HG03558 (cell line): ENCODE results near the gene SNRPN.
A peak's percentile ranks its signal among the peaks of the same experiment; 100 is the strongest.
"Not testable (repeated sequence)": the region's sequence is repeated elsewhere in the genome, so short reads cannot be mapped to it uniquely, and the experiment has no call there.

Source experiments
- ATAC-seq: cut with Tn5 transposase; IDR thresholded peaks from one replicate; pipeline ENCODE4 v1.9.1; 2021; ENCODE audit warnings: moderate number of reproducible peaks; ENCODE audit not compliant: unreplicated experiment; ENCODE audit errors: extremely low read depth

Gene SNRPN

DNA sequence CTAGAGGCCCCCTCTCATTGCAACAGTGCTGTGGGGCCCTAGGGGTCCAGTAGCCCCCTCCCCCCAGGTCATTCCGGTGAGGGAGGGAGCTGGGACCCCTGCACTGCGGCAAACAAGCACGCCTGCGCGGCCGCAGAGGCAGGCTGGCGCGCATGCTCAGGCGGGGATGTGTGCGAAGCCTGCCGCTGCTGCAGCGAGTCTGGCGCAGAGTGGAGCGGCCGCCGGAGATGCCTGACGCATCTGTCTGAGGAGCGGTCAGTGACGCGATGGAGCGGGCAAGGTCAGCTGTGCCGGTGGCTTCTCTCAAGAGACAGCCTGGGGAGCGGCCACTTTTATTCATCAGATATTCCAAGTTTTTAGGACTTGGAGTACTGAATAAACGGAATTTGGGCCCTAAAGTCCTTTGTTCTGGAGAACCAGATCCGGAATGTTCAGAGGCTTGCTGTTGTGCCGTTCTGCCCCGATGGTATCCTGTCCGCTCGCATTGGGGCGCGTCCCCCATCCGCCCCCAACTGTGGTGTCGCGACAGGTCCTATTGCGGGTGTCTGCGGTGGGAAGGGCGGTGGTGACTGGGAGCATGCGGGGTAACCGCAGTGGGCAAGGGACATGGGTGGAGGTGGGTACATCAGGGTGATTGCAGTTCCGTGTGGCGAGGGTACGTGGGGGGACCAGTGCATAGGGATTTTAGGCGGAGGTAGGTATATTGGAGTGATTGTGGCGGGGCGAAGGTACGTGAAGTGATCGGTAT, at the start of gene SNRPN, which contains the start of gene SNURF:
SNRPN (plus strand) TSS at position 205 of the 748 bp plus-strand sequence. CDS start 19,467 bp downstream, outside the sequence.
SNURF (plus strand) TSS at position 205 of the 748 bp plus-strand sequence; CDS start at position 267, 62 bp downstream.
- ATAC-seq = peak; percentile 44

DNA sequence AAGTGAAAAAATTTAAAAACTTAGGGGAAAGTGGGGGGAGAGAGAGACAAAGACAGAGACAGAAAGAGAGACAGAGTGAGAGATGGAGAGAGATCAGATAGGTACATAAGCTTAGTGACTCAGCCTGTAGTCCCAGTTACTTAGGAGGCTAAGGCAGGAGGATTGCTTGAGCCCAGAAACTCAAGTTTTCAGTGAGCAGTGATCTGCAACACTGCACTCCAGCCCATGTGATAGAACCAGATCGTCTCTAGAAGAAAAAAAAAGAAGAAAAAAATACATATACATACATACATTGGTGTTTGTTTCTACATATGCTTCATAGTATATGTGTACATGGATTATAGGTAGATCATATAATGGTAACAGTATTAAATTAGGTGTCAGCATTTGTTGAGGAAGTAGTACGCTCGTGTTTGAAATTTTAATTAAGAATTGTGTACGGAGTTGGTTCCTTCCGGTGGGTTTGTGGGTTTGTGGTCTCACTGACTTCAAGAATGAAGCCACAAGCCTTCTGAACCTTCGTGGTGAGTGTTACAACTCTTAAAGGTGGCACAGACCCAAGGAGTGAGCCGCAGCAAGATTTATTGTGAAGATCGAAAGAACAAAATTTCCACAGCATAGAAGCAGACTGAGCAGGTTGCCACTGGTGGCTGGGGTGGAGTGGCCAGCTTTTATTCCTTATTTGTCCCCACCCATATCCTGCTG, 38.3 kb upstream of the SNRPN start:
- ATAC-seq = no peak

DNA sequence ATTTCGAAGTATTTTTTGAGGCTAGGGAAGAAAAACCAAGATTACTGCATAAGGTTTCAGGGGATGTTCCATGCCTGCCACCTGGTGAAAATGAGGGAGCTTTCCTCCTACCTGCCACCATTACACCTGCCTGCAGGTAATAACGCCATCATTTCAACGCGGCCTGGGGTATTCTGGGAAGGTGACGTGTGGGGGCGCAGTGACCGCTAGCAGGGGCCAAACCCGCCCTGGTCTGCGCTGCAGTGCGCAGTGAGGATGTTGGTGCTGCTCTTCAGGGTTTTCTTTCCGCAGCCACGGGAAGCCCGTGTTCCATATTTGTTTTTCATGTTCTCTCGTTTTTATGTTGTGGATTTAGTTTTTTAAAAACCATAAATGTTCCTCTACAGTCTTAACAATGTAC, 37.4 kb upstream of the SNRPN start:
- no peak for ATAC-seq

DNA sequence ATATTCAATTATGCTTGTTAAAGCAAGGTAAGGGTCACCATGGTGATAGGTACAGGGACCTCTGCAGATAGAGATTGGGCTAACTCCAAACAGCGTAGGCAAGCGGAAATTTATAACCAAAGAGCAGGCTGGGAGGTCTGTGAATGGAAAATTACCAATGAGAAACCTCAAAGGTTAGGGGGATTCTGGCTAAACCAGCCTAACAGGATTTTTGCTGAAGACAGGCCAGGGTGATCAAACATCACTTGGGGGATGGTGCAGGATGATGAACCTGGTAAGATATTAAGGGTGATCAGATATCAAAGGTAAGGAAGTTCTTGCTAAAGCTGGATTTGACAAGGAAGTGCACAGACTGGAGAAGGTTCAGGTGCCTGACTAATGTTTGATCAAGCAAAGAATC, 35.3 kb upstream of the SNRPN start:
- ATAC-seq = no peak

DNA sequence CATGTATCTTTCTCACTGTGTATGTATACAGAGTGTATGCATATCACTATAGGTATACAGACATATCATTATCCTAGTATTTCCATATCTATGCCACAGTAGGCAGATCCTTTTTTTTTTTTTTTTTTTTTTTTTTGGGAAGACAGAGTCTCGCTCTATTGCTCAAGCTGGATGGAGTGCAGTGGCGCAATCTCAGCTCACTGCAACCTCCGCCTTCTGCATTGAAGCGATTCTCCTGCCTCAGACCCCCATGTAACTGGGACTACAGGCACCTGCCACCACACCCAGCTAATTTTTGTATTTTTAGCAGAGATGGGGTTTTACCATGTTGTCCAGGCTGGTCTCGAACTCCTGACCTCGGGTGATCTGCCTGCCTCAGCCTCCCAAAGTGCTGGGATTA, 32.0 kb upstream of the SNRPN start:
- ATAC-seq = not testable (repeated sequence)

DNA sequence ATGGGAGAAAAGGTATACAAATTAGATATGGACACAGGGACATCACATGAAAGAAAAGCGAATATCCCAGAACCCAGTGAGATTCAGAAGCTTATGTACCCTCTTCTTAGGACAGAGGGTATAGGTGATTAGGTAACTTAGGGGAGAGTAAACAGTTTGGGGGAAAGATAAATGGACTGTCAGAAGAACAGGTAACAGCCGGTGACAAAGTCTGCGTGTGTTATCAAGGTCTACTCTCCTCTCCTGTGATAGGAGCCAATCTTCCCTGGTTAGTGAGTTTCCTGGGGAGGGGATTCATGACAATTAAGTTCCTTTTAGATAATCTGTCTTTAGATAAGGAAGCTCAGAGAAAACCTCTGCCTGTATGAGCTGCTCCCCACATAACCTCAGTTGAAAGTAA, 30.6 kb upstream of the SNRPN start:
- ATAC-seq = no peak

DNA sequence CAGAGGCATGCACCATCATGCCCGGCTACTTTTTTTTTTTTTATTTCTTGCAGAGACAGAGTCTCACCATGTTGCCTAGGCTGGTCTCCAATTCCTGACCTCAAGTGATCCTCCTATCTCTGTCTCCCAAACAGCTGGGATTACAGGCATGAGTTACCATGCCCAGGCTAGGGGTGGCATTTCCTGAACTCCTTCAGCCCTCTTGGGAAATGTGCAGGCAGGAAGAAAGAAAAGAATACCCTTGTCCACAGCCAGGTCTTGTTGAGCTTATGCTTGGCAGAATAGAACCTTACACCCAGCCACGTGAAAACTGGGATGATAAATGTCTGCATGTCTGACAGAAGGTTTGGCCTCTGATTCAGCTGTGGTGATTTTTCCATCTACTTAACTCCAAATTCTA, 30.2 kb upstream of the SNRPN start:
- no peak for ATAC-seq

DNA sequence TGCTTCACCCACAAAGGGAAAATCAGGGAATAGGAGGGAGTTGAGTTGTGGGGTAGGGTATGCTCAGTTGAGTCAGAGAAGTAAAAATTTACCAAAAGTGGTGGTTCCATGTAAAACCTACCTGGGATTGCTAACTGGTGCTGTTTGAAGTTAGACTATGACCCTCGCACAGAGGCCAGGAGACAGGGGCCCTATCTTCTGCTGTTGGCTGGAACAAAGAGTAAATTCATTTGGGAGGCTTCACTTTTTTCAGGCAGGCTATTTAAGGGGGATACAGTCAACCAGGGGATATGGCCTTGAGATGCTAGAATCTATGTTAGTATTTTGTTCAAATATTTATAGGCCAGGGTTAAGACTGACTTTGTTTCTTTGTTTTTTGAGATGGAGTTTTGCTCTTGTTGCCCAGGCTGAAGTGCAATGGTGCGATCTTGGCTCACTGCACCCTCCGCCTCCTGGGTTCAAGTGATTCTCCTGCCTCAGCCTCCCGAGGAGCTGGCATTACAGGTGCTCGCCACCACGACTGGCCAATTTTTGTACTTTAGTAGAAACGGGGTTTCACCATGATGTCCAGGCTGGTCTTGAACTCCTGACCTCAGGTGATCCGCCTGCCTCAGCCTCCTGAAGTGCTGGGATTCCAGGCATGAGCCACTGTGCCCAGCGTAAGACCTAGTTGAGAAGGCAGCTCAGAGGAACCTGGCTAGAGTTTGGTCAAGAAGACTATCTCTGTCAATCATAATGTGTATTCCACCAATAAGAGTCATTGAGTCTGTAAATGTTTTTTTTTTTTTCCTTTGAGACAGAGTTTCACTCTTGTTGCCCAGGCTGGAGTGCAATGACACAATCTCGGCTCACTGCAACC, 22.7 kb upstream of the SNRPN start:
- not testable (repeated sequence) for ATAC-seq

DNA sequence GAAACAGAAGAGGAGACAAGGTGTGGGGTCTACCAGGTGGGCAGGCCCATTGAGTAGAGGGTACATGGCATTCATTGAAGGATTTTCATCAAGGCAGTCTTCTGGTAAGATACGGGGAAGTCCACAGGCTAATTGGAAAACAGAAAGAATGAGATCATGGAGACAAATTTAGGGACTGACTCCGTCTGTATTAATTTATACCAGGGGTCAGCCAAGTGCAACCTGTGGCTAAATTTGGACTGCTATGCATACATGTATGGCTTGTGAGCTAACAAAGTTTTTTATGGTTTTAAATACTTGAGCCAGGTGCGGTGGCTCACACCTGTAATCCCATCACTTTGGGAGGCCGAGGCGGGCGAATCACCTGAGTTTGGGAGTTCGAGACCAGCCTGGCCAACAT, 21.1 kb upstream of the SNRPN start:
- no peak for ATAC-seq

DNA sequence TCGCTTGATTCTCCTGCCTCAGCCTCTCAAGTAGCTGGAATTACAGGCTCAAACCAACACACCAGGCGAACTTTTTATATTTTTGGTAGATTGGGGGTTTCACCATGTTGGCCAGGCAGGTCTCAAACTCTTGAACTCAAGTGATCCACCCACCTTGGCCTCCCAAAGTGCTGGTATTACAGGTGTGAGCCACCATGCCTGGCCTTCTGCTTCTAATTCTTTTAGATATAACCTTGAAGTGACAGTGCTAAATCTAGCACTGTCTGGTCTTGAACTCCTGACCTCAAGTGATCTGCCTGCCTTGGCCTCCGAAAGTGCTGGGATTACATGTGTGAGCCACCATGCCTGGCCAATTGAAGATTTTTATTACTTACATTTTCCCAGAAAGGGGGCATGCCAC, 16.6 kb upstream of the SNRPN start:
- not testable (repeated sequence) for ATAC-seq

DNA sequence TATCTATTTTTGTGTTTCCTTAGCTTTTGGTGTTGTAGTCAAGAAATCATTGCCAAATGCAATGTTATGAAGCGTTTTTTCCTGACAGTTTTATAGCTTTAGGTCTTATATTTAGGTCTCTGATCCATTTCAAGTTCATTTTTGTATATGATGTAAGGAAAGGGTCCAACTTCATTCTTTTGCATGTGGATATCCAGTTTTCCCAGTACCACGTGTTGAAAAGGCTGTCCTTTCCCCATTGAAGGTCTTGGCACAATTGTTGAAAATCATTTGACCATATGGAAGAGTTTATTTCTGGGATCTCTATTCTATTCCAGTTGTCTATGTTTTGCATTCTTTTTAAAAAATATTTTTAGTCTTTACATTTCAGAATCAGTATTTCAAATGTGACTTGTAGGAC, 14.6 kb upstream of the SNRPN start:
- ATAC-seq = no peak

DNA sequence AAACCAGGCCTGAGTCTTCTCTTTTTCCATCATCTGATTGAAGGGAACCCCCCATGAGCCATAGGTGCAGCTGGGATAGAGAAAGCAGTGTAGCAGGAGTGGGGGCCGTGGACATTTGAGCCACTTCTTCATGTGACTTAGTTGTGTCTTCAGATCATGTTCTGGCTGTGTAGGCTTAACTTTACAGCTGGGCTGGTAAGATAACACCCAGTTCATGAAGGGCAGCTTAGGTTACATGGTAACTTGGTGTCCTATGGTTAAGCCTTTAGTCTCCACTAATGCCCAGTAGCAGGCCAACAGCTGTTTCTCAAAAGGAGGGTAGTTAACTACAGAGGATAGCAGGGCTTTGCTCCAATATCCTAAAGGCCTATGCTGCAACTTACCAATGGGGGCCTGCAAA, 11.4 kb upstream of the SNRPN start:
- no peak for ATAC-seq

DNA sequence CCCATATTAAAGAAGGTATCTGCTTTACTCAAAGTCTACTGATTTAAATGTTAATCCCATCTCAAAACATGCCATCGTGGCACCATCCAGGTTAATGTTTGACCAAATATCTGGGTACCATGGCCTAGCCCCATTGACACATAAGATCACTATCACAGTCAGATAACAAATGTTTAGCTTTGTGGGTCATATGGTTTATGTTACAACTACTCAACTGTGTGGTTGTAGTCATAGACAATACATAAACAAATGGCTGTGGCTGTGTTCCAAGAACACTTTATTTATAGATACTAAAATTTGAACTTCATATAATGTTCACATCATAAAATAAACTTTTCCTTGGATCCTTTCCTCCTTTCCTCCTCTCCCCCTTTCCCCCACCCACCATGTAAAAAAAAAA, 9.8 kb upstream of the SNRPN start:
- no peak for ATAC-seq

DNA sequence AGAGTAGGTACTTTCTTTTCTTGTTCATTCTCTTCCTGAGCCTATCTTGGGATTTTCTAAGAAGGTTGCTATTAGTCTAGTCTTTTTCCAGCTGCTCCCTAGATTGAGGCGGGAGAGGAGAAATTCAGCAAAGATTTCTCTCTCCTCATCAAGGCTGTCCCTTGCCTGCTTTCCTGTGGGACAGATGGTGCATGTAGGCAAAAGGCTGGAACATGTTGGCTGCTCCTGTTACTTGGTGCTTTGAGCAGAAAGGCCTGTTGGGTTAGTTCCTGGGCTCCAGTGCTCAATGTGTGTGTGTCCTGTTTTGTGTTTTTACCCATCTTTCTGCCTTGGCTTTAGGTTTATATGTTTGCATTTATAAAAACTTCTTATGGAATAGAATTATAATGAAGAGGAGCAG, 9.1 kb upstream of the SNRPN start:
- ATAC-seq = no peak

DNA sequence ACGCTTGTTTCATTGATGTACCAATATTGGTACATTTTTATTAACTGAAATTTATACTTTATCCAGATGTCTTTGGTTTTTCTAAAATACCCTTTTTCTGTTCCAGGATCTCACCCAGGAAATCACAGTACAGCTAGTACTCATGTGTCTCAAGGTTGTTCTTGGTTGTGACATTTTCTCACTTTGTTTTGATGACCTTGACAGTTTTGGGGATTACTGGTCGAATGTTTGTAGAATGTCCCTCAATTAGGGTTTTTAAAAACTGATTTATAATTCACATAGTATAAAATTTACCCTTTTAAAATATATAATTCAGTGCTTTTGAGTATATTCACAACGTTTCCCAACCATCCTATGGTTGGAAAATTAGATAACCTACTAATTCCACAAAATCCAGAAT, 6.3 kb upstream of the SNRPN start:
- no peak for ATAC-seq

DNA sequence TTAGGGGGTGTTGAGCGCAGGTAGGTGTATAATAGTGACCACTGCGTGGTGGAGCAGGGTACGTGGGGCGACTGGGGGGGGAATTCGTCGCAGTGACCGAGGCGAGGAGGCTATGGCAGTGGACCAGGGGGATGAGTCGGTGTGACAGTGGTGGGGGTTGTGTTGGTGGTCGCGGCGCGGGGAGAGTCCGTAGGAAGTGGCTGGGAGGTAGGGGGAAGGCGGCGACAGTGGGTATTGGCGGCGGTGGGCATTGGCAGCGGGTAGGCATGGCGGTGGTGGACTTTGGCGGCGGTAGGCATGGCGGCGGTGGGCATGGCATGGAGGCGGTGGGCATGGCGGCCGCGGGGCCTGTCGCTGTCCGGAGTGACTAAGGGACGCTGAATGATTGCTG, 739 bp downstream of the SNRPN start:
- ATAC-seq = no peak

DNA sequence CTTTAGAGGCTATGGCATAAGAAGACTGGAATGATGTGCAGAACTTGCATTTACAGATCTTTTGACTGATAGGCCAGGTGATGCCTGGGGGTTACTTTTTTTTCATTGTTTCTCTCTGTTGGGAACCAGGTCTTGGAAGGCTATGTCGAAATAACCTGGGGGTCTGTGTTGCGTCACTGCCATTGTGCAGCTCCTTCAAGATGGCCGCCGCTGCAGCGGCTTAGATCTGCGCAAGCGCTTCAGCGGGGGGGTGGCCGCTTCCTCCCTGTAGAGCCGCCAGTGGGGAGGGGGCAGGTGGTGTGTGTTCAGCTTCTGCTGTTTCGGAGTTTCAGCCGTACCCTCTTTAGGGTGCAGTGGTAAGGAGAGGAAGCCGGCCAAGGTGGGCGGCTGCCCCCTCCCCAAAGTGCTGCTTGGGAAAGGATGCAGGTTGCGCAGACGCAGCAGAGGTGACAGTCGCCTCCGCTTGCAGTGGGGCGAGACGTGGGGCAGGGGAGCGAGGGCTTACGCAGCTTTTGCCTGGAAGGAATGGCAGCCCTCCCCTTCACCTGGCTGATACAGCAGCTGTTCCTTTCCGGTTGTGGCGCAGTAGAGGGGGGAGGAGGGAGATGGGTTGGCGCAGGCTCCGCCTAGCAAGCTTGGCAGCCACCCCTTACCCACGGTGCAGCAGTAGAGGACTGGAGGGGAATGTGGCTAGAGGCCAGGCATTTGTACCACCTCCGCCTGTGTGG, 1.5 kb downstream of the SNRPN start:
- peak; percentile 36 for ATAC-seq

DNA sequence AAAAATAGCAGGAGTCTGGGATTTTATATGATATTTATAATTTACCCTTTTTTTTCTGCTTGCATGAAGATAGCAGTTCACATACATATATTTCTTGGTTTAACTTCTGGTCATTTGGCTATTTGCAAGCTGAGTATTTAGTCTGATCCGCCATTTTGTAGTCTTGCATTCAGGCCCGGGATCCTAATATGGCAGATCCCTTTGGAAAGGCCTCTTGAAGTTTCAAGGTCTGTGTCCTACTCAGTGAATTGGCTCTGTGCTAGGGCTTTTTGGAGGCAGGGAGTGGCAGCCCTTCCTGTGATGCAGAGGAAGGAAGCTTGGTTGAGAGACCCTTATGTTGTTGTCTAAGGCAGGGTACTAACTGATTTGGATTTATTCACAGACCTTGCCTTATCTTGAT, 2.9 kb downstream of the SNRPN start:
- ATAC-seq = no peak

DNA sequence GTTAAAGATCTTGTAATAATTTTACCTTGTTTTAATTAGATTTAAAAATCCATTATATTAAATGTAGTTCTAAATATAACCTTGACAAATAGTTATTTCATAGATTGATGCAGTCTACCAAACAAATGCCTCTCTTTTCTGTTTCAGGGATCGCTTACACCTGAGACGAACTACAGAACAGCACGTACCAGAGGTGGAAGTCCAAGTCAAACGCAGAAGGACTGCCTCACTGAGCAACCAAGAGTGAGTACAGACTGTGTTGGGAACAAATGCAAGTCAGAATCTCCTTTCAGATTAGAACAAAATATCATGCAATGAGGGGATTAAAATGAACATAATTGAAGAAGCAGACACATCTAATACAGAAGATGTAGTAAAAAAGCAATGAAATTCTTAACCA, 7.2 kb downstream of the SNRPN start:
- no peak for ATAC-seq

DNA sequence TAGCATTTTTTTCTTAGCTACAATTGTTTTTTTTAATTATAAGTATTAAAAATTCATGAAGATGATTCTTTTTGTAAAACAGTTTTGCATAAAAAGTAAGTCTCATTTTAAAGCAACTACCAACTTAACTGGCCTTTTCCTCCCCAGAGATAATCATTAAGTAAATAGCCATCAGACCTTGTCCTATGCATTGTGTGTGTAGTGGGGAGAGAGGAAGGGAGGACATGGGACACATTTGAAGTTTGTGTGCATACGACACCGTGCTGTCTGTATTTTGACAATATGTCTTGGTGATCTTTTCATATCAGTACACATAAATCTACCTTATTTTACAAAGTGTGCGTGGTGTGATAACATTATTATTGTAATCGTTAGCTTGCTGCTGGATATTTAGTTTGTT, 8.1 kb downstream of the SNRPN start:
- ATAC-seq = no peak
